ENCODE results near the gene KISS1.
"Not testable (repeated sequence)": the region's sequence is repeated elsewhere in the genome, so short reads cannot be mapped to it uniquely, and the experiment has no call there.

The KISS1 gene, protein sequence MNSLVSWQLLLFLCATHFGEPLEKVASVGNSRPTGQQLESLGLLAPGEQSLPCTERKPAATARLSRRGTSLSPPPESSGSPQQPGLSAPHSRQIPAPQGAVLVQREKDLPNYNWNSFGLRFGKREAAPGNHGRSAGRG

DNA sequence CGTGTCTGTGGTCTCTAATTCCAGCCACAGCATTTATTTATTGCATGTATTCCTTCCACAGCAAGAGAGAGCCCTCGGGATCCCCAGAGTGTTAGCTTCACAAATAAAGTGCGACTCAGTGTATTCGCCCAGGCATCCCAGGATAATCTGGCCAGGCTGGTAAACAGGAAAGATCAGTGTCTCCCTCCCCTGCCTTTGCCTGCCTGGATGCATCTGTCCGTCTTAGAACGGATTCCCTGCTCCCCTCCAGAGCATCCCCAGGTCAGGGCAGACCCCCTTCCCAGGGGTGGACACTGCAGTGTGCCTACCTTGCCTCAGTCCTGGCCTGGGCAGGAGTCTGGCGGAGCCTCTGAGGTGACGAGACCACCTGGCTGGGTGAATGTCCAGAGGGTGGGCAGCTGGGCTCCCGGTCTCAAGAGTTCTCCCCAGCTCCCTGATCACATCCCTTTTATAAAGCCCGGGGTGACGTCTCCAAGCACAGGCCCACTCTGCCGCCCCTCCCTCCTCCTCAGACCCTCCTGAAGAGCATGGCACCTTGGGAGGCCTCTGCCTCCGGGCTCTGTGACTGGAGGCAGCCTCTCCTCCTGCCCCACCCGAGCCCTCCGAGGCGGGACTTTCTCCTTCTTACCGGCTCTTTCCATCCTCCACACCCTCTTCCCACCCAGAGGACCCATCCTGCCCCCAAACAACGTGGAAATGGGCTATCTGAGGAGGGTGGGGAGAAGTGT is at the start of gene KISS1:
Gene KISS1 (minus strand): TSS at position 424 of the 728 bp plus-strand sequence. CDS start 3,615 bp downstream, outside the sequence.
- Histone ChIP-seq H3K27me3 (ENCODE audit: control insufficient read depth, insufficient read depth, low read length) (no peaks in the 10 kb centered on the region), H2AFZ (no peak within 1 kb of the TSS), H3K79me2 (no peaks in the 10 kb centered on the region), H3K36me3 (ENCODE audit: control insufficient read depth, insufficient read depth, low read length) (no peaks in the 10 kb centered on the region), H3K4me1 (no peaks in the 10 kb centered on the region), H3K4me3 (ENCODE audit: low read depth, low read length) (no peak within 1 kb of the TSS), H3K4me2 (ENCODE audit: low read length) (no peak within 1 kb of the TSS), H3K9me3 (ENCODE audit: control insufficient read depth, low read length) (no peaks in the 10 kb centered on the region), H3K9ac (no peak within 1 kb of the TSS), H3K27ac (no peak within 1 kb of the TSS)
- TF ChIP-seq CTCF (IDR thresholded peaks at IDR 0.05): no peak

DNA sequence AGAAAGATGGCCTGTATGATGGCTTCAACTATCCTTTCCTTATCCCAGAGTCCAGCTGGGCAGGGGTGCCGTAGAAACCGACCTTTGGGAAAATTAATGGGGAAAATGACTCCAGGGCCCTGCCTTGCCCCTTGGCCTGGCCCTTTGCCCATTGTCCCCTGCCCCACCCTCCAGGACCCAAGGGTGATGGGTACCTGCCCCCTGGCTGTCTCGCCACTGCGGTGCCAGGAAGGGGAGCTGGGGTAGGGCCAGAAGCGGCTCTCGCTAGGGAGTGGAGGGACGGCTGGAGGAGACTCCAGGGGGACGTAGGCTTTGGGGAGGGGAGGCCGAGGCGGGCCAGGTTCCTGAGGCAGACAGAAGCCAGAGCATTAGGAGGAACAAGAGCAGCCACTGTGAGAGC is 46.6 kb upstream of the KISS1 start:
- H3K9me3 ChIP-seq (ENCODE audit: control insufficient read depth, low read length): no peaks in the 10 kb centered on the region
- H3K4me1 ChIP-seq: no peaks in the 10 kb centered on the region
- H3K27me3 ChIP-seq (ENCODE audit: control insufficient read depth, insufficient read depth, low read length): no peaks in the 10 kb centered on the region
- H3K79me2 ChIP-seq: no peaks in the 10 kb centered on the region
- H3K4me2 ChIP-seq (ENCODE audit: low read length): no peak overlapping the region
- no peak overlapping the region for H3K4me3 ChIP-seq (ENCODE audit: low read depth, low read length)
- no peak for TF ChIP-seq CTCF (IDR thresholded peaks at IDR 0.05)
- no peak overlapping the region for H3K9ac ChIP-seq
- no peak overlapping the region for H3K27ac ChIP-seq
- no peaks in the 10 kb centered on the region for H3K36me3 ChIP-seq (ENCODE audit: control insufficient read depth, insufficient read depth, low read length)
- H2AFZ ChIP-seq: no peak overlapping the region

GRCh38 chr1:204241914-204242313 is 45.6 kb upstream of the KISS1 start:
- H3K9ac ChIP-seq: no peak overlapping the region
- H3K9me3 ChIP-seq (ENCODE audit: control insufficient read depth, low read length): no peaks in the 10 kb centered on the region
- no peak overlapping the region for H3K4me3 ChIP-seq (ENCODE audit: low read depth, low read length)
- no peak overlapping the region for H3K4me2 ChIP-seq (ENCODE audit: low read length)
- no peak overlapping the region for H3K27ac ChIP-seq
- no peaks in the 10 kb centered on the region for H3K27me3 ChIP-seq (ENCODE audit: control insufficient read depth, insufficient read depth, low read length)
- no peak for TF ChIP-seq CTCF (IDR thresholded peaks at IDR 0.05)
- H3K4me1 ChIP-seq: no peaks in the 10 kb centered on the region
- H2AFZ ChIP-seq: no peak overlapping the region
- H3K79me2 ChIP-seq: no peaks in the 10 kb centered on the region
- H3K36me3 ChIP-seq (ENCODE audit: control insufficient read depth, insufficient read depth, low read length): no peaks in the 10 kb centered on the region

GRCh38 chr1:204241050-204241449 is 44.8 kb upstream of the KISS1 start:
- Histone ChIP-seq H3K9me3 (ENCODE audit: control insufficient read depth, low read length) (no peaks in the 10 kb centered on the region), H3K79me2 (no peaks in the 10 kb centered on the region), H2AFZ (no peak overlapping the region), H3K27me3 (ENCODE audit: control insufficient read depth, insufficient read depth, low read length) (no peaks in the 10 kb centered on the region), H3K9ac (no peak overlapping the region), H3K4me2 (ENCODE audit: low read length) (no peak overlapping the region), H3K4me3 (ENCODE audit: low read depth, low read length) (no peak overlapping the region), H3K27ac (no peak overlapping the region), H3K36me3 (ENCODE audit: control insufficient read depth, insufficient read depth, low read length) (no peaks in the 10 kb centered on the region), H3K4me1 (no peaks in the 10 kb centered on the region)
- no peak for TF ChIP-seq CTCF (IDR thresholded peaks at IDR 0.05)

- H3K9ac ChIP-seq: no peak overlapping the region
- no peak overlapping the region for H2AFZ ChIP-seq
- no peaks in the 10 kb centered on the region for H3K79me2 ChIP-seq
- H3K4me1 ChIP-seq: no peaks in the 10 kb centered on the region
- H3K27me3 ChIP-seq (ENCODE audit: control insufficient read depth, insufficient read depth, low read length): no peaks in the 10 kb centered on the region
- TF ChIP-seq CTCF (IDR thresholded peaks at IDR 0.05): no peak
- no peak overlapping the region for H3K4me2 ChIP-seq (ENCODE audit: low read length)
- H3K4me3 ChIP-seq (ENCODE audit: low read depth, low read length): no peak overlapping the region
- H3K36me3 ChIP-seq (ENCODE audit: control insufficient read depth, insufficient read depth, low read length): no peaks in the 10 kb centered on the region
- H3K9me3 ChIP-seq (ENCODE audit: control insufficient read depth, low read length): no peaks in the 10 kb centered on the region
- H3K27ac ChIP-seq: no peak overlapping the region
Observed at GRCh38 chr1:204240233-204240632, 43.9 kb upstream of the KISS1 start.

DNA sequence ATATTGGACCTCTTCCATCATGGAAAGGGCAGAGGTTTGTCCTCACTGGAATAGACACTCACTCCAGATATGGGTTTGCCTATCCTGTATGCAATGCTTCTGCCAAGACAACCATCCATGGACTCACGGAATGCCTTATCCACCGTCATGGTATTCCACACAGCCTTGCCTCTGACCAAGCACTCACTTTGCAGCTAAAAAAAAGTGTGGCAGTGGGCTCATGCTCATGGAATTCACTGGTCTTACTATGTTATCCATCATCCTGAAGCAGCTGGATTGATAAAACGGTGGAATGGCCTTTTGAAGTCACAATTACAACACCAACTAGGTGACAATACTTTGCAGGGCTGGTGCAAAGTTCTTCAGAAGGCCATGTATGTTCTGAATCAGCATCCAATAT is 43.1 kb upstream of the KISS1 start:
- not testable (repeated sequence) for H3K4me3 ChIP-seq (ENCODE audit: low read depth, low read length); H3K27ac ChIP-seq; H3K9ac ChIP-seq; H3K4me2 ChIP-seq (ENCODE audit: low read length); H3K4me1 ChIP-seq; H3K36me3 ChIP-seq (ENCODE audit: control insufficient read depth, insufficient read depth, low read length); H3K79me2 ChIP-seq; H3K27me3 ChIP-seq (ENCODE audit: control insufficient read depth, insufficient read depth, low read length); H2AFZ ChIP-seq; H3K9me3 ChIP-seq (ENCODE audit: control insufficient read depth, low read length)

DNA sequence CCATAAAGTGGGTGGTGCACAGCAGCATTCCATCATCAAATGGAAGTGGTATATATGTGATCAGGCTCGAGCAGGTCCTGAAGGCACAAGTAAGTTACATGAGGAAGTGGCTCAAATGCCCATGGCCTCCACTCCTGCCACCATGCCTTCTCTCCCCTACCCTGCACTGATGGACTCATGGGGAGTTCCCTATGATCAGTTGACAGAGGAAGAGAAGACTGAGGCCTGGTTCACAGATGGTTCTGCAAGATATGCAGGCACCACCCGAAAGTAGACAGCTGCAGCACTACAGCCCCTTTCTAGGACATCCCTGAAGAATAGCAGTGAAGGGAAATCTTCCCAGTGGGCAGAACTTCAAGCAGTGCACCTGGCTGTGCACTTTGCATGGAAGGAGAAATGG is 42.2 kb upstream of the KISS1 start:
- H3K4me2 ChIP-seq (ENCODE audit: low read length); H3K27me3 ChIP-seq (ENCODE audit: control insufficient read depth, insufficient read depth, low read length); H3K4me1 ChIP-seq; H3K79me2 ChIP-seq; H2AFZ ChIP-seq; H3K27ac ChIP-seq; H3K36me3 ChIP-seq (ENCODE audit: control insufficient read depth, insufficient read depth, low read length); H3K9ac ChIP-seq; H3K9me3 ChIP-seq (ENCODE audit: control insufficient read depth, low read length); H3K4me3 ChIP-seq (ENCODE audit: low read depth, low read length): not testable (repeated sequence)

Data from parathyroid adenoma (tissue), 2 donors.